Neural progenitor cell (in vitro differentiated cells): ENCODE measurements around the gene ZCWPW1. TPM values are rescaled to one million over a fixed set of nuclear protein-coding genes. Genes with fewer than 3 reads are reported as not detected.

Experiments used
- DNase-seq: peaks from one replicate; pipeline ENCODE4 v3.0.0-alpha.2; 2016; ENCODE audit warnings: low spot score
- H2AFZ ChIP-seq: fragments of 200-600 bp; sonication (generic); replicated peaks from 2 replicates; pipeline ENCODE4 v1.6.1; 2016; ENCODE audit warnings: antibody characterized with exemption
- H3F3A ChIP-seq: fragments of 200-600 bp; sonication (generic); 2 replicates; pipeline ENCODE4 v1.6.1; 2016; ENCODE audit warnings: antibody characterized with exemption, low read depth
- H3K27ac ChIP-seq: fragments of 200-600 bp; sonication (generic); 2 replicates; pipeline ENCODE4 v1.5.1; 2016; ENCODE audit warnings: mild to moderate bottlenecking
- H3K27me3 ChIP-seq: fragments of 200-600 bp; sonication (generic); 2 replicates; pipeline ENCODE4 v1.6.1; 2016; ENCODE audit warnings: mild to moderate bottlenecking, moderate library complexity
- H3K36me3 ChIP-seq: fragments of 200-600 bp; sonication (generic); 2 replicates; pipeline ENCODE4 v1.5.1; 2016
- H3K4me1 ChIP-seq: fragments of 200-600 bp; sonication (generic); 2 replicates; pipeline ENCODE4 v1.6.1; 2016; ENCODE audit warnings: mixed run types
- H3K4me2 ChIP-seq: fragments of 200-600 bp; sonication (generic); 2 replicates; pipeline ENCODE4 v1.6.1; 2016
- H3K4me3 ChIP-seq: fragments of 200-600 bp; sonication (generic); 2 replicates; pipeline ENCODE4 v1.5.1; 2016
- H3K79me2 ChIP-seq: fragments of 200-600 bp; sonication (generic); 2 replicates; pipeline ENCODE4 v1.6.1; 2016; ENCODE audit warnings: low read depth
- H3K9ac ChIP-seq: fragments of 200-600 bp; sonication (generic); 2 replicates; pipeline ENCODE4 v1.6.1; 2016
- H3K9me3 ChIP-seq: fragments of 200-600 bp; sonication (generic); 2 replicates; pipeline ENCODE4 v1.5.1; 2016; ENCODE audit warnings: low read depth
- H4K20me1 ChIP-seq: fragments of 200-600 bp; sonication (generic); 2 replicates; pipeline ENCODE4 v1.6.1; 2016; ENCODE audit warnings: low read depth
- H3K27ac Mint-ChIP-seq: 3 replicates; pipeline ENCODE4 v1.8.0; 2021; ENCODE audit warnings: mixed read lengths
- H3K27me3 Mint-ChIP-seq: 2 replicates; pipeline ENCODE4 v1.8.0; 2022; ENCODE audit warnings: low read depth, mild to moderate bottlenecking, inconsistent platforms, moderate library complexity, mixed read lengths; ENCODE audit not compliant: insufficient read depth
- H3K36me3 Mint-ChIP-seq: 3 replicates; pipeline ENCODE4 v1.8.0; 2021; ENCODE audit warnings: mixed read lengths
- H3K4me1 Mint-ChIP-seq: 3 replicates; pipeline ENCODE4 v1.8.0; 2021; ENCODE audit warnings: mixed read lengths
- H3K4me3 Mint-ChIP-seq: 3 replicates; pipeline ENCODE4 v1.8.0; 2021; ENCODE audit warnings: mild to moderate bottlenecking, moderate library complexity, mixed read lengths
- H3K9me3 Mint-ChIP-seq: 3 replicates; pipeline ENCODE4 v1.8.0; 2020; ENCODE audit warnings: mixed read lengths
- EZH2 ChIP-seq: fragments of 200-600 bp; sonication (generic); IDR thresholded peaks from 2 replicates; pipeline ENCODE4 v1.6.1; 2017; ENCODE audit warnings: antibody characterized with exemption, mild to moderate bottlenecking, moderate library complexity
- EZH2phosphoT487 ChIP-seq: fragments of 200-600 bp; sonication (generic); IDR thresholded peaks from 2 replicates; pipeline ENCODE4 v1.6.1; 2017; ENCODE audit warnings: antibody characterized with exemption
- total RNA-seq: library from RNA; depleted of rRNA; stranded (reverse); fragments of >200 nt; gene quantifications from 2 replicates; pipeline ENCODE4 v1.2.3, GENCODE V29; 2015; ENCODE audit warnings: low replicate concordance
- TF ChIP-seq, protein P1 (sequence below): fragments of 200-600 bp; sonication (generic); IDR thresholded peaks from 2 replicates; pipeline ENCODE4 v1.5.1; 2017; ENCODE audit warnings: antibody characterized with exemption, mild to moderate bottlenecking

The ZCWPW1 gene
- total RNA-seq, 1 donor from 2014 or later = 1.4 TPM

DNA sequence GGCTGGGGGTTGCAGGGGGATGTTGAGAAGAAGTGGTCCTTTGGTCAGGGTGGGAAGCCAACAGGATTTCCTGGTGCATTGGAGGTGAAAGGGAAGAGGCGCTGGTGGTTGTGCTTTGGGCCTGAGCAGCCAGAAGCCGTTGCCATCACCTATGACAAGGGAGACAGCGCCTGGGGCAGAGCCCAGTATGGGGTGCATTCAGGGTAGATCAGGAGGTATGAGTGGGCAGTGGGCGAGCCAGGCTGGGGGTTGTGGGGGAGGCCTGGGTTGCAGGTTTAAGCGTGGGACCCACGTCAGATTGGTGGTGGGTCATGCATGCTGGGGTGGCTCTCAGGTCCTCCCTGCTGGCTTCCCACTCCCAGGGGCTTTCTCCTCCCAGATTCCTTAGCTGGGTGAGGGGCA, 76.8 kb downstream of the ZCWPW1 start:
- Mint-ChIP-seq H3K4me1 (no peaks in the 10 kb centered on the region), H3K9me3 (no peaks in the 10 kb centered on the region), H3K36me3 (peaks cover 20% of the 10 kb centered on the region), H3K27me3 (peaks cover 3% of the 10 kb centered on the region), H3K4me3 (no peak overlapping the region), H3K27ac (no peak overlapping the region)
- no peak overlapping the region for H3K4me2 ChIP-seq
- H3K9me3 ChIP-seq = no peaks in the 10 kb centered on the region
- H3K36me3 ChIP-seq = peaks cover 17% of the 10 kb centered on the region
- H3K9ac ChIP-seq = no peak overlapping the region
- no peaks in the 10 kb centered on the region for H3K79me2 ChIP-seq
- H4K20me1 ChIP-seq = peaks cover 6% of the 10 kb centered on the region
- no peak overlapping the region for H3K4me3 ChIP-seq
- H2AFZ ChIP-seq = no peak overlapping the region
- no peak overlapping the region for H3K27ac ChIP-seq
- no peak for DNase-seq
- no peaks in the 10 kb centered on the region for H3K4me1 ChIP-seq
- no peaks in the 10 kb centered on the region for H3F3A ChIP-seq
- TF ChIP-seq EZH2phosphoT487 (no peak), EZH2 (no peak)
- TF ChIP-seq, protein P1, sequence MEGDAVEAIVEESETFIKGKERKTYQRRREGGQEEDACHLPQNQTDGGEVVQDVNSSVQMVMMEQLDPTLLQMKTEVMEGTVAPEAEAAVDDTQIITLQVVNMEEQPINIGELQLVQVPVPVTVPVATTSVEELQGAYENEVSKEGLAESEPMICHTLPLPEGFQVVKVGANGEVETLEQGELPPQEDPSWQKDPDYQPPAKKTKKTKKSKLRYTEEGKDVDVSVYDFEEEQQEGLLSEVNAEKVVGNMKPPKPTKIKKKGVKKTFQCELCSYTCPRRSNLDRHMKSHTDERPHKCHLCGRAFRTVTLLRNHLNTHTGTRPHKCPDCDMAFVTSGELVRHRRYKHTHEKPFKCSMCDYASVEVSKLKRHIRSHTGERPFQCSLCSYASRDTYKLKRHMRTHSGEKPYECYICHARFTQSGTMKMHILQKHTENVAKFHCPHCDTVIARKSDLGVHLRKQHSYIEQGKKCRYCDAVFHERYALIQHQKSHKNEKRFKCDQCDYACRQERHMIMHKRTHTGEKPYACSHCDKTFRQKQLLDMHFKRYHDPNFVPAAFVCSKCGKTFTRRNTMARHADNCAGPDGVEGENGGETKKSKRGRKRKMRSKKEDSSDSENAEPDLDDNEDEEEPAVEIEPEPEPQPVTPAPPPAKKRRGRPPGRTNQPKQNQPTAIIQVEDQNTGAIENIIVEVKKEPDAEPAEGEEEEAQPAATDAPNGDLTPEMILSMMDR = no peak
- H3K27me3 ChIP-seq = no peaks in the 10 kb centered on the region

Other genes with a start within 250 kb of the ZCWPW1 start
- not detected in 2 replicates for gene PVRIG, start 208.8 kb downstream of the ZCWPW1 start, total RNA-seq
- gene SPDYE3, start 121.0 kb downstream of the ZCWPW1 start, total RNA-seq = not detected in 2 replicates
- gene PILRB, start 70.6 kb downstream of the ZCWPW1 start, total RNA-seq = 19.3 and 43.6 TPM in 2 replicates
- gene PILRA, start 55.2 kb downstream of the ZCWPW1 start, total RNA-seq = 0.68 and 6.7 TPM in 2 replicates
- 16.4 and 42.6 TPM in 2 replicates for gene MEPCE, start 1.1 kb upstream of the ZCWPW1 start, total RNA-seq
- gene PPP1R35, start 7.8 kb upstream of the ZCWPW1 start, total RNA-seq = 7.3 and 33.0 TPM in 2 replicates
- gene SPACDR, start 35.6 kb upstream of the ZCWPW1 start, total RNA-seq = 0.71 TPM in 1 of 2 replicates, not detected in the other
- 11.0 and 17.6 TPM in 2 replicates for gene TSC22D4, start 50.5 kb upstream of the ZCWPW1 start, total RNA-seq
- 1.2 and 6.7 TPM in 2 replicates for gene NYAP1, start 55.2 kb upstream of the ZCWPW1 start, total RNA-seq
- 1.2 and 5.6 TPM in 2 replicates for gene AGFG2, start 110.5 kb upstream of the ZCWPW1 start, total RNA-seq
- 1.5 TPM in 1 of 2 replicates, not detected in the other for gene SAP25, start 145.2 kb upstream of the ZCWPW1 start, total RNA-seq
- 4.5 and 55.9 TPM in 2 replicates for gene LRCH4, start 157.4 kb upstream of the ZCWPW1 start, total RNA-seq
- 1.2 and 2.5 TPM in 2 replicates for gene FBXO24, start 157.6 kb upstream of the ZCWPW1 start, total RNA-seq
- gene PCOLCE, start 173.7 kb upstream of the ZCWPW1 start, total RNA-seq = 6.6 and 8.5 TPM in 2 replicates
- 3.0 and 11.5 TPM in 2 replicates for gene MOSPD3, start 183.8 kb upstream of the ZCWPW1 start, total RNA-seq
- 0.34 and 1.9 TPM in 2 replicates for gene TFR2, start 212.8 kb upstream of the ZCWPW1 start, total RNA-seq
- not detected in 2 replicates for gene ACTL6B, start 227.7 kb upstream of the ZCWPW1 start, total RNA-seq
- 54.3 and 110 TPM in 2 replicates for gene GNB2, start 245.0 kb upstream of the ZCWPW1 start, total RNA-seq